Loucy (cell line): Measurements from ENCODE around the gene KLHDC9.

ENCODE experiments used
- H2AFZ ChIP-seq: fragments of 200-600 bp; sonication (generic); 2 replicates; pipeline ENCODE4 v1.6.0; 2016; ENCODE audit warnings: antibody characterized with exemption, mild to moderate bottlenecking, low read length, moderate library complexity
- H3F3A ChIP-seq: fragments of 200-600 bp; 2 replicates; pipeline ENCODE4 v1.6.0; 2016; ENCODE audit warnings: antibody characterized with exemption, low read depth, mild to moderate bottlenecking
- H3K27me3 ChIP-seq: fragments of 200-600 bp; sonication (generic); 2 replicates; pipeline ENCODE4 v1.6.1; 2014; ENCODE audit warnings: low read length, mild to moderate bottlenecking; ENCODE audit not compliant: insufficient read depth, poor library complexity, severe bottlenecking
- H3K36me3 ChIP-seq: fragments of 200-600 bp; sonication (generic); 2 replicates; pipeline ENCODE4 v1.6.1; 2016; ENCODE audit warnings: low read length; ENCODE audit not compliant: insufficient read depth
- H3K4me1 ChIP-seq: fragments of 200-600 bp; sonication (generic); 2 replicates; pipeline ENCODE4 v1.5.1; 2014; ENCODE audit warnings: low read length, mild to moderate bottlenecking; ENCODE audit not compliant: insufficient read depth, poor library complexity, severe bottlenecking
- H3K4me2 ChIP-seq: fragments of 200-600 bp; sonication (generic); 2 replicates; pipeline ENCODE4 v1.6.0; 2014; ENCODE audit warnings: antibody characterized with exemption, low read length, low read depth, mild to moderate bottlenecking; ENCODE audit not compliant: poor library complexity, severe bottlenecking
- H3K4me3 ChIP-seq: fragments of 200-600 bp; sonication (generic); 2 replicates; pipeline ENCODE4 v1.5.1; 2014; ENCODE audit warnings: low read length, mild to moderate bottlenecking, mixed read lengths; ENCODE audit not compliant: poor library complexity, severe bottlenecking
- H3K79me2 ChIP-seq: fragments of 200-600 bp; sonication (generic); 2 replicates; pipeline ENCODE4 v1.6.1; 2014; ENCODE audit warnings: low read length; ENCODE audit not compliant: insufficient read depth
- H3K9ac ChIP-seq: fragments of 200-600 bp; sonication (generic); 2 replicates; pipeline ENCODE4 v1.6.0; 2014; ENCODE audit warnings: mild to moderate bottlenecking, low read depth, low read length, moderate library complexity; ENCODE audit not compliant: poor library complexity, severe bottlenecking
- H3K9me2 ChIP-seq: fragments of 200-600 bp; sonication (generic); replicated peaks from 2 replicates; pipeline ENCODE4 v1.6.1; 2016; ENCODE audit warnings: low read depth, low read length, mixed read lengths
- H3K9me3 ChIP-seq: fragments of 200-600 bp; sonication (generic); 2 replicates; pipeline ENCODE4 v1.6.1; 2014; ENCODE audit warnings: mild to moderate bottlenecking, antibody characterized with exemption, low read length, low read depth; ENCODE audit not compliant: insufficient read depth
- H4K20me1 ChIP-seq: fragments of 200-600 bp; sonication (generic); 2 replicates; pipeline ENCODE4 v1.6.0; 2014; ENCODE audit warnings: antibody characterized with exemption, low read length, mild to moderate bottlenecking; ENCODE audit not compliant: insufficient read depth, poor library complexity, severe bottlenecking
- EZH2phosphoT487 ChIP-seq: fragments of 200-600 bp; IDR thresholded peaks from 2 replicates; pipeline ENCODE4 v1.6.1; 2018; ENCODE audit warnings: antibody characterized with exemption, mild to moderate bottlenecking, moderate library complexity, borderline replicate concordance
- TF ChIP-seq, protein P1 (sequence below): fragments of 200-600 bp; sonication (generic); conservative IDR thresholded peaks from 2 replicates; pipeline ENCODE4 v1.5.1; 2014; ENCODE audit warnings: mild to moderate bottlenecking, antibody characterized with exemption, low read length

Gene KLHDC9

DNA sequence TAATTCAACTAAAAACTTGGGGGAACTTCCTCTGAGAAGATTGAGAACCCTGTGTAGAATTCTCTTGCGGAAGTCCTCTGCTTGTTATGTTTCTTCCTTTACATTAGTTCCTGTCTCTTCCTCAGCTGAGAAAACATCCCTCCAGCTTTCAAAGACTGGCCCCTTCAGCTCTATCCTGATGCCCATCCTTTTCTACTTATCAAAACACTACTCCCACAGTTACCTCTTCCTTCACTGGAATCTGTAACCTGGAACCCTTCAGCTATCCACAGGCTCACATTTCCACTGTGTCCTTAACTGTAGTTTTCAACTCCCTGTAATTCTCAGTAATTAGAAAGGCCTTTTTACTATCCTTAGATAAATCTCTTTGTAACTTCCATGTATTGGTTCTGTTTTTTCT lies 40.3 kb downstream of the KLHDC9 start:
- Histone ChIP-seq H3K9me3 (no peaks in the 10 kb centered on the region), H4K20me1 (no peaks in the 10 kb centered on the region), H3K4me3 (no peak overlapping the region), H3K4me1 (peaks cover 6% of the 10 kb centered on the region), H3K27me3 (no peaks in the 10 kb centered on the region), H2AFZ (no peak overlapping the region), H3K36me3 (no peaks in the 10 kb centered on the region), H3K79me2 (peaks cover 15% of the 10 kb centered on the region), H3K9ac (no peak overlapping the region), H3K9me2 (no peaks in the 10 kb centered on the region), H3K4me2 (no peak overlapping the region), H3F3A (0 out of 2 replicates have a peak, but pooled peaks cover 3% of the 10 kb centered on the region)
- TF ChIP-seq, protein P1, sequence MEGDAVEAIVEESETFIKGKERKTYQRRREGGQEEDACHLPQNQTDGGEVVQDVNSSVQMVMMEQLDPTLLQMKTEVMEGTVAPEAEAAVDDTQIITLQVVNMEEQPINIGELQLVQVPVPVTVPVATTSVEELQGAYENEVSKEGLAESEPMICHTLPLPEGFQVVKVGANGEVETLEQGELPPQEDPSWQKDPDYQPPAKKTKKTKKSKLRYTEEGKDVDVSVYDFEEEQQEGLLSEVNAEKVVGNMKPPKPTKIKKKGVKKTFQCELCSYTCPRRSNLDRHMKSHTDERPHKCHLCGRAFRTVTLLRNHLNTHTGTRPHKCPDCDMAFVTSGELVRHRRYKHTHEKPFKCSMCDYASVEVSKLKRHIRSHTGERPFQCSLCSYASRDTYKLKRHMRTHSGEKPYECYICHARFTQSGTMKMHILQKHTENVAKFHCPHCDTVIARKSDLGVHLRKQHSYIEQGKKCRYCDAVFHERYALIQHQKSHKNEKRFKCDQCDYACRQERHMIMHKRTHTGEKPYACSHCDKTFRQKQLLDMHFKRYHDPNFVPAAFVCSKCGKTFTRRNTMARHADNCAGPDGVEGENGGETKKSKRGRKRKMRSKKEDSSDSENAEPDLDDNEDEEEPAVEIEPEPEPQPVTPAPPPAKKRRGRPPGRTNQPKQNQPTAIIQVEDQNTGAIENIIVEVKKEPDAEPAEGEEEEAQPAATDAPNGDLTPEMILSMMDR: no peak
- no peak for TF ChIP-seq EZH2phosphoT487

DNA sequence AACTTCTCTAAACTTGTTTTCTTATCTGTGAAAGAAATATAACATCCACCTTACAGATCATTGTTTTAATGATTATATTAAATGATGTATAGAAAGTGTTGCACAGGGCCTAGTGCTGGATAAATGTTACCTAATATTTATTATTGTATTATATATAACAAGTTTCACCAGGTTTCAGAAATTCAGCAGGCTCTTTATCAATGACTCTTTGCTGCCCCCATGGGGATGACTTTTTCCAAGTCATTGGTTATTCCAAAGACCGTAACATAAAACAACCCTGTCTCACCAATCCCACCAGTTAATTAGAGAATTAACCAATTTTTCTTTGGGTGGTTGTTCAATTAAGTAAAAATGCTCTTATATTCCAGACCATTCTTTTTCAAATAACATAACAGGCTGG lies 41.6 kb downstream of the KLHDC9 start:
- Histone ChIP-seq H3K27me3 (no peaks in the 10 kb centered on the region), H3K9me2 (no peaks in the 10 kb centered on the region), H3K4me3 (no peak overlapping the region), H3F3A (0 out of 2 replicates have a peak, but pooled peaks cover 3% of the 10 kb centered on the region), H3K4me2 (no peak overlapping the region), H3K9ac (no peak overlapping the region), H3K4me1 (no peaks in the 10 kb centered on the region), H3K79me2 (peaks cover 2% of the 10 kb centered on the region; the same call in 1 of the 2 replicates), H4K20me1 (no peaks in the 10 kb centered on the region), H3K9me3 (no peaks in the 10 kb centered on the region), H3K36me3 (no peaks in the 10 kb centered on the region), H2AFZ (no peak overlapping the region)
- TF ChIP-seq, protein P1: peak; percentile 64
- no peak for TF ChIP-seq EZH2phosphoT487

GRCh38 chr1:161140755-161141400 lies 42.7 kb downstream of the KLHDC9 start:
- Histone ChIP-seq H3K9me3 (no peaks in the 10 kb centered on the region), H3K4me1 (no peaks in the 10 kb centered on the region), H3K27me3 (no peaks in the 10 kb centered on the region), H3K9me2 (no peaks in the 10 kb centered on the region), H2AFZ (no peak overlapping the region), H3K9ac (no peak overlapping the region), H3K79me2 (no peaks in the 10 kb centered on the region), H3K36me3 (no peaks in the 10 kb centered on the region), H3K4me3 (no peak overlapping the region), H3K4me2 (no peak overlapping the region), H3F3A (0 out of 2 replicates have a peak, but pooled peaks cover 2% of the 10 kb centered on the region), H4K20me1 (no peaks in the 10 kb centered on the region)
- no peak for TF ChIP-seq EZH2phosphoT487
- TF ChIP-seq, protein P1: no peak
